H1 (cell line): Measurements from ENCODE around the gene OSGEPL1. TPM values are rescaled to one million over a fixed set of nuclear protein-coding genes. Genes with fewer than 3 reads are reported as not detected.

Experiments used
- CTCF ChIA-PET: fragments of 300-600 bp; sonication (Branson Sonifier 250); formaldehyde crosslinking; loops from one replicate; lab custom pipeline; 2021; ENCODE audit not compliant: partially characterized antibody; lab: Charles Lee
- POLR2A ChIA-PET: fragments of 300-600 bp; sonication (Branson Sonifier 250); formaldehyde crosslinking; loops from one replicate; lab custom pipeline; 2021; ENCODE audit warnings: inconsistent platforms; ENCODE audit not compliant: partially characterized antibody; lab: Charles Lee
- DNase-seq, 2 experiments: peaks; one replicate each; pipeline versions ENCODE4 v3.0.0 to v3.0.0-alpha.2; 2010 to 2022; ENCODE audit warnings: low spot score in 2 of 2, low read depth in 1 of 2, mixed read lengths in 1 of 2
- FAIRE-seq: peaks from 2 replicates; lab custom pipeline; 2011; peaks lifted over from hg19 to GRCh38; lab: Jason Lieb, UNC
- H2AFZ ChIP-seq: 2 replicates; pipeline ENCODE4 v1.8.1; 2012; ENCODE audit warnings: low read length, inconsistent platforms
- H2AK5ac ChIP-seq: 2 replicates; pipeline ENCODE4 v1.6.1; 2013; ENCODE audit warnings: low read depth, low read length
- H2BK120ac ChIP-seq: replicated peaks from 2 replicates; pipeline ENCODE3; 2013; ENCODE audit warnings: low read depth, low read length, inconsistent platforms
- H2BK12ac ChIP-seq: 2 replicates; pipeline ENCODE4 v1.6.1; 2013; ENCODE audit warnings: low read depth, low read length
- H2BK15ac ChIP-seq: 2 replicates; pipeline ENCODE4 v1.6.1; 2013; ENCODE audit warnings: low read length
- H2BK20ac ChIP-seq: 2 replicates; pipeline ENCODE4 v1.6.1; 2013; ENCODE audit warnings: low read length
- H2BK5ac ChIP-seq: 2 replicates; pipeline ENCODE4 v1.6.1; 2013; ENCODE audit warnings: low read depth, low read length
- H3K14ac ChIP-seq: 2 replicates; pipeline ENCODE4 v1.6.1; 2013; ENCODE audit warnings: inconsistent platforms; ENCODE audit not compliant: insufficient read length
- H3K18ac ChIP-seq: 2 replicates; pipeline ENCODE4 v1.6.1; 2013; ENCODE audit warnings: low read length; ENCODE audit errors: extremely low read depth
- H3K23ac ChIP-seq: 2 replicates; pipeline ENCODE4 v1.6.1; 2013; ENCODE audit warnings: inconsistent platforms; ENCODE audit not compliant: insufficient read length
- H3K23me2 ChIP-seq: 2 replicates; pipeline ENCODE4 v1.6.1; 2013; ENCODE audit warnings: low read depth, low read length
- H3K27ac ChIP-seq: 2 replicates; pipeline ENCODE4 v1.6.1; 2011; ENCODE audit warnings: low read depth, low read length, inconsistent platforms
- H3K27me3 ChIP-seq, 4 experiments: replicated peaks in 1 of 4; 1 replicate in 1 of 4; 2 replicates in 3 of 4; pipeline versions ENCODE4 v1.6.1 to v1.8.1; 2011 to 2013; ENCODE audit warnings: low read length in 3 of 4, mild to moderate bottlenecking in 3 of 4, inconsistent platforms in 2 of 4, mixed read lengths in 2 of 4, moderate library complexity in 1 of 4; ENCODE audit not compliant: control insufficient read depth in 3 of 4, insufficient read depth in 3 of 4; ENCODE audit errors: extremely low read depth in 1 of 4
- H3K36me3 ChIP-seq, 4 experiments: 2 replicates each; pipeline versions ENCODE4 v1.6.1 to v1.8.1; 2011 to 2013; ENCODE audit warnings: mild to moderate bottlenecking in 4 of 4, low read length in 3 of 4, moderate library complexity in 2 of 4, control low read depth in 1 of 4, inconsistent platforms in 1 of 4; ENCODE audit not compliant: insufficient read depth in 4 of 4, control insufficient read depth in 2 of 4
- H3K4ac ChIP-seq: replicated peaks from 2 replicates; pipeline ENCODE3; 2013; ENCODE audit warnings: low read length, low read depth, mixed read lengths, inconsistent platforms; ENCODE audit not compliant: insufficient read length
- H3K4me1 ChIP-seq, 4 experiments: replicated peaks in 1 of 4; 1 replicate in 1 of 4; 2 replicates in 3 of 4; pipeline versions ENCODE4 v1.6.1 to v1.8.1; 2011 to 2013; ENCODE audit warnings: low read length in 3 of 4, inconsistent platforms in 2 of 4, mixed read lengths in 1 of 4; ENCODE audit not compliant: insufficient read depth in 4 of 4, control insufficient read depth in 3 of 4
- H3K4me2 ChIP-seq, 2 experiments: 2 replicates each; pipeline versions ENCODE4 v1.6.1 to v1.8.1; 2011 to 2013; ENCODE audit warnings: low read depth in 2 of 2, low read length in 2 of 2, control low read depth in 1 of 2, inconsistent platforms in 1 of 2, mild to moderate bottlenecking in 1 of 2; ENCODE audit not compliant: insufficient read depth in 1 of 2
- H3K4me3 ChIP-seq, 4 experiments: fragments of 200-600, 300-600 bp in 1 of 4; sonication (generic), shearing (Covaris generic), sonication (Bioruptor Twin) in 1 of 4; 2 replicates each; pipeline versions ENCODE4 v1.5.1 to v1.8.1; 2011 to 2016; ENCODE audit warnings: low read length in 4 of 4, low read depth in 3 of 4, control low read depth in 2 of 4, inconsistent platforms in 2 of 4, mild to moderate bottlenecking in 2 of 4, mixed read lengths in 1 of 4, moderate library complexity in 1 of 4; ENCODE audit not compliant: insufficient read depth in 2 of 4; ENCODE audit errors: extremely low read depth in 1 of 4
- H3K56ac ChIP-seq: replicated peaks from 2 replicates; pipeline ENCODE3; 2013; ENCODE audit warnings: low read depth, mild to moderate bottlenecking, mixed read lengths, low read length, inconsistent platforms; ENCODE audit not compliant: insufficient read length
- H3K79me1 ChIP-seq: 2 replicates; pipeline ENCODE4 v1.6.1; 2013; ENCODE audit warnings: low read depth, low read length, control low read depth
- H3K79me2 ChIP-seq, 2 experiments: 2 replicates each; pipeline versions ENCODE4 v1.6.1 to v1.8.1; 2012 to 2013; ENCODE audit warnings: low read length in 2 of 2, mild to moderate bottlenecking in 2 of 2, inconsistent platforms in 1 of 2; ENCODE audit not compliant: insufficient read depth in 2 of 2, control insufficient read depth in 1 of 2
- H3K9ac ChIP-seq, 4 experiments: replicated peaks in 1 of 4; 1 replicate in 1 of 4; 2 replicates in 3 of 4; pipeline versions ENCODE4 v1.6.1 to v1.8.1; 2011 to 2013; ENCODE audit warnings: low read depth in 3 of 4, low read length in 3 of 4, control low read depth in 2 of 4, mild to moderate bottlenecking in 2 of 4, moderate library complexity in 2 of 4, inconsistent platforms in 1 of 4; ENCODE audit errors: extremely low read depth in 1 of 4
- H3K9me3 ChIP-seq, 2 experiments: 2 replicates each; pipeline versions ENCODE4 v1.6.1 to v1.8.1; 2012 to 2013; ENCODE audit warnings: mild to moderate bottlenecking in 2 of 2, moderate library complexity in 2 of 2, control low read depth in 1 of 2, inconsistent platforms in 1 of 2, low read depth in 1 of 2, low read length in 1 of 2, mixed read lengths in 1 of 2; ENCODE audit not compliant: insufficient read depth in 2 of 2
- H4K20me1 ChIP-seq, 2 experiments: replicated peaks in 1 of 2; 2 replicates each; pipeline versions ENCODE3 to v1.8.1; 2011 to 2013; ENCODE audit warnings: inconsistent platforms in 2 of 2, low read length in 2 of 2, mild to moderate bottlenecking in 1 of 2; ENCODE audit not compliant: insufficient read depth in 2 of 2, control insufficient read depth in 1 of 2
- H4K5ac ChIP-seq: 2 replicates; pipeline ENCODE4 v1.6.1; 2013; ENCODE audit warnings: low read length, low read depth, mixed read lengths, inconsistent platforms; ENCODE audit not compliant: insufficient read length
- H4K8ac ChIP-seq: 2 replicates; pipeline ENCODE4 v1.8.0; 2013; ENCODE audit warnings: mild to moderate bottlenecking, moderate library complexity, low read length, inconsistent platforms; ENCODE audit not compliant: insufficient read depth; ENCODE audit errors: extremely low read depth
- H4K91ac ChIP-seq: replicated peaks from 2 replicates; pipeline ENCODE3; 2013; ENCODE audit warnings: low read length, mixed read lengths, inconsistent platforms; ENCODE audit not compliant: insufficient read length
- BACH1 ChIP-seq: IDR thresholded peaks from 2 replicates; pipeline ENCODE4 v1.6.1; 2012; ENCODE audit warnings: low read length, improper control_type of control experiment
- CREB1 ChIP-seq: IDR thresholded peaks from 2 replicates; pipeline ENCODE4 v1.6.1; 2012; ENCODE audit warnings: inconsistent platforms
- FOSL1 ChIP-seq: IDR thresholded peaks from 2 replicates; pipeline ENCODE4 v1.6.1; 2011; ENCODE audit warnings: mild to moderate bottlenecking, low read depth, low read length, moderate library complexity; ENCODE audit not compliant: insufficient read depth
- GTF2F1 ChIP-seq: IDR thresholded peaks from 2 replicates; pipeline ENCODE4 v1.6.1; 2012; ENCODE audit warnings: low read depth, low read length, improper control_type of control experiment, borderline replicate concordance
- RAD21 ChIP-seq, 2 experiments: IDR thresholded peaks in 1 of 2; conservative IDR thresholded peaks in 1 of 2; 2 replicates each; pipeline ENCODE4 v1.6.1; 2011; ENCODE audit warnings: low read depth in 2 of 2, low read length in 2 of 2, improper control_type of control experiment in 1 of 2, inconsistent platforms in 1 of 2, mild to moderate bottlenecking in 1 of 2, moderate library complexity in 1 of 2
- RBBP5 ChIP-seq: IDR thresholded peaks from 2 replicates; pipeline ENCODE4 v1.7.1; 2012; ENCODE audit warnings: low read depth, mild to moderate bottlenecking, inconsistent platforms, low read length, moderate library complexity, borderline replicate concordance
- WGBS, 2 experiments: shearing (Covaris generic) in 1 of 2; methylation state at CpG; one replicate each; pipeline versions ENCODE4 v1.1.6 to v1.1.7; 2013 to 2015; ENCODE audit warnings: low lambda C conversion rate in 2 of 2, mixed read lengths in 2 of 2, inconsistent platforms in 1 of 2, low coverage in 1 of 2, missing lambda C conversion rate in 1 of 2; ENCODE audit not compliant: insufficient replicate concordance in 2 of 2, insufficient coverage in 1 of 2, insufficient read length in 1 of 2; ENCODE audit errors: extremely low coverage in 1 of 2, missing lambda C conversion rate in 1 of 2; 5-methylcytosine and 5-hydroxymethylcytosine counted together
- polyA plus RNA-seq, 7 experiments: library from polyadenylated mRNA; depleted of rRNA in 3 of 7; stranded (reverse) in 5 of 7; unstranded in 2 of 7; fragments of >200 nt in 5 of 7; fragments of 200-250 nt in 2 of 7; gene quantifications; 1 replicate in 5 of 7; 2 replicates in 1 of 7; 4 replicates in 1 of 7; pipeline versions ENCODE4 v1.2.1 to v1.2.3, GENCODE V29; 2011 to 2013; ENCODE audit warnings: missing spikeins in 2 of 7, mixed read lengths in 2 of 7
- total RNA-seq: library from RNA; stranded (reverse); fragmentation: NEBNext Ultra II Directional; extraction: Animal tissue kit (Norgen Biotek cat#: 25700); gene quantifications from 2 replicates; pipeline ENCODE4 v1.2.1, GENCODE V29; 2021

Gene OSGEPL1
- total and polyA plus RNA-seq, 2 of the 8 experiments (the other 6 are each of a cell fraction or from before 2014, with no cell fraction given): 7.1 to 15.7 TPM

DNA sequence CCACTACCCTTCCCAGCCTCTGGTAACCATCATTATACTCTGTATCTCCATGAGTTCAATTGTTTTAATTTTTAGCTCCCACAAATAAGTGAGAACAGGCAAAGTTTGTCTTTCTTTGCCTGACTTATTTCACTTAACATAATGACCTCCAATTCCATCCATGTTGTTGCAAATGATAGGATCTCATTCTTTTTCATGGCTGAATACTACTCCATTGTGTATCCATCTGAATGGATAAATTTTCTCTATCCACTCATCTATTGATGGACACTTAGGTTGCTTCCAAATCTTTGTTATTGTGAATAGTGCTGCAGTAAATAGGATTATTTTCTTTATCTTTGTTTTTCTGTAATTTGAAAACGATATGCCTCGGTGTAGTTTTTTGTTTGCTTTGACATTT is 61.9 kb downstream of the OSGEPL1 start:
- Histone ChIP-seq H2BK5ac (no peak overlapping the region), H3K27ac (no peak overlapping the region), H4K91ac (no peak overlapping the region), H3K9ac (no peak overlapping the region), H4K20me1 (no peaks in the 10 kb centered on the region), H3K27me3 (peaks cover 0 to 1% (median 0%) of the 10 kb centered on the region in 4 experiments; a peak in 1 of 7 replicates), H3K56ac (no peak overlapping the region), H2BK15ac (no peak overlapping the region), H3K4ac (no peak overlapping the region), H2AFZ (no peak overlapping the region), H2BK120ac (no peak overlapping the region), H3K79me1 (no peaks in the 10 kb centered on the region), H3K4me2 (no peak overlapping the region), H4K5ac (no peak overlapping the region), H3K36me3 (no peaks in the 10 kb centered on the region), H2AK5ac (no peak overlapping the region), H3K4me1 (no peaks in the 10 kb centered on the region), H2BK12ac (no peak overlapping the region), H3K9me3 (no peaks in the 10 kb centered on the region), H3K14ac (no peak overlapping the region), H3K4me3 (no peak overlapping the region), H3K18ac (no peak overlapping the region), H2BK20ac (no peak overlapping the region), H3K23ac (no peak overlapping the region), H3K23me2 (no peaks in the 10 kb centered on the region), H3K79me2 (no peaks in the 10 kb centered on the region), H4K8ac (no peak overlapping the region)
- no peak for DNase-seq
- POLR2A ChIA-PET: no interaction called here
- FAIRE-seq: no peak
- CTCF ChIA-PET: interaction anchor here (1.2 to 2.1 kb wide), 7 partner anchors 8 to 61 kb away, joined by 3 to 13 read pairs (median 6); partner anchors contain the start of gene ASNSD1
- WGBS, 2 experiments: 45% methylated on average over 2 of the region's 2 CpGs; no CpG with 5 or more reads in 1 of the 2 experiments
- TF ChIP-seq RBBP5 (no peak), CREB1 (no peak), FOSL1 (no peak), BACH1 (no peak), RAD21 (IDR thresholded peaks at IDR 0.05 in 1 of 2, conservative IDR thresholded peaks at IDR 0.05 in 1 of 2; ENCODE audit: low read depth in 2 of 2, low read length in 2 of 2) (no peak), GTF2F1 (no peak)
